HCT116 (cell line): ENCODE results near the gene KCNQ1OT1. TPM values are rescaled to one million over a fixed set of nuclear protein-coding genes. Genes with fewer than 3 reads are reported as not detected.

Experiments
- ATAC-seq: fragments of 200-7000 bp; cut with Tn5 transposase; 2 replicates; pipeline ENCODE4 v1.9.1; 2020; ENCODE audit warnings: mild to moderate bottlenecking, moderate library complexity
- BruUV-seq: library from RNA; stranded (reverse); fragments of 400-500 nt; replicated peaks from 2 replicates; lab custom pipeline; 2021; lab: Mats Ljungman, UMichigan
- CTCF ChIA-PET: fragments of 300-600 bp; sonication (Branson Sonifier 250); formaldehyde crosslinking; loops from one replicate; lab custom pipeline; 2021; ENCODE audit warnings: antibody characterized with exemption; lab: Charles Lee
- POLR2A ChIA-PET: fragments of 300-600, 350-600 bp; sonication (Branson Sonifier 250); formaldehyde crosslinking; loops from one replicate; lab custom pipeline; 2021; ENCODE audit warnings: antibody characterized with exemption; lab: Charles Lee
- RAD21 ChIA-PET, 2 experiments: fragments of 300-600 bp; sonication (Branson Sonifier 250); formaldehyde crosslinking; loops; one replicate each; lab custom pipeline; 2023; ENCODE audit warnings: low total read pairs in 2 of 2; ENCODE audit not compliant: uncharacterized antibody in 2 of 2, unreplicated experiment in 2 of 2, low non-redundant PET in 1 of 2; lab: Charles Lee
- DNase-seq: peaks from one replicate; pipeline ENCODE4 v3.0.0-alpha.2; 2010; ENCODE audit warnings: low read depth, low spot score
- H2AFZ ChIP-seq: fragments of 200-600 bp; shearing (Covaris generic), sonication (generic); 2 replicates; pipeline ENCODE4 v1.6.1; 2017; ENCODE audit warnings: low read depth, mixed run types, mixed read lengths, antibody characterized with exemption, low read length; ENCODE audit not compliant: poor library complexity, severe bottlenecking
- H3K27ac ChIP-seq: 2 replicates; pipeline ENCODE4 v1.5.1; 2012; ENCODE audit warnings: low read depth, low read length
- H3K27me3 ChIP-seq: fragments of 200-600 bp; sonication (generic); 2 replicates; pipeline ENCODE4 v1.6.1; 2016; ENCODE audit warnings: mixed run types, low read length, mixed read lengths; ENCODE audit not compliant: insufficient read depth
- H3K36me3 ChIP-seq, 2 experiments: fragments of 200-500 bp in 1 of 2; fragments of 200-600 bp in 1 of 2; sonication (Bioruptor generic) in 1 of 2; sonication (generic) in 1 of 2; 2 replicates each; pipeline versions ENCODE4 v1.5.1 to v1.6.1; 2014 to 2016; ENCODE audit warnings: low read length in 2 of 2, inconsistent platforms in 1 of 2, mixed read lengths in 1 of 2, mixed run types in 1 of 2; ENCODE audit not compliant: insufficient read depth in 2 of 2, control insufficient read depth in 1 of 2
- H3K4me1 ChIP-seq, 2 experiments: fragments of 200-600 bp in 1 of 2; sonication (generic) in 1 of 2; 2 replicates each; pipeline versions ENCODE4 v1.5.1 to v1.6.1; 2012 to 2017; ENCODE audit warnings: low read length in 2 of 2, inconsistent platforms in 1 of 2, mild to moderate bottlenecking in 1 of 2, mixed read lengths in 1 of 2, mixed run types in 1 of 2, moderate library complexity in 1 of 2; ENCODE audit not compliant: insufficient read depth in 2 of 2, control insufficient read depth in 1 of 2
- H3K4me2 ChIP-seq: fragments of 200-600 bp; sonication (generic); 2 replicates; pipeline ENCODE4 v1.6.1; 2017; ENCODE audit warnings: mixed run types, low read length, mixed read lengths
- H3K4me3 ChIP-seq, 2 experiments: fragments of 200-600 bp in 1 of 2; sonication (generic) in 1 of 2; replicated peaks in 1 of 2; 2 replicates each; pipeline ENCODE4 v1.5.1; 2011 to 2016; ENCODE audit warnings: low read length in 2 of 2, control low read depth in 1 of 2, low read depth in 1 of 2, mild to moderate bottlenecking in 1 of 2, mixed read lengths in 1 of 2, mixed run types in 1 of 2
- H3K79me2 ChIP-seq: fragments of 200-600 bp; sonication (generic); 2 replicates; pipeline ENCODE4 v1.6.1; 2017; ENCODE audit warnings: mild to moderate bottlenecking, mixed run types, low read length, moderate library complexity, mixed read lengths; ENCODE audit not compliant: insufficient read depth
- H3K9ac ChIP-seq: fragments of 200-600 bp; sonication (generic); 2 replicates; pipeline ENCODE4 v1.6.1; 2016; ENCODE audit warnings: low read length, mixed read lengths
- H3K9me2 ChIP-seq: fragments of 200-600 bp; sonication (generic), shearing (Covaris generic); 2 replicates; pipeline ENCODE4 v1.6.1; 2017; ENCODE audit warnings: mixed run types, mild to moderate bottlenecking, moderate library complexity; ENCODE audit not compliant: insufficient read depth
- H3K9me3 ChIP-seq, 2 experiments: fragments of 200-500 bp in 1 of 2; fragments of 200-600 bp in 1 of 2; sonication (Bioruptor generic) in 1 of 2; sonication (generic) in 1 of 2; 2 replicates each; pipeline ENCODE4 v1.6.1; 2014 to 2017; ENCODE audit warnings: low read length in 2 of 2, mixed read lengths in 2 of 2, inconsistent platforms in 1 of 2, low read depth in 1 of 2, mild to moderate bottlenecking in 1 of 2, mixed run types in 1 of 2, moderate library complexity in 1 of 2; ENCODE audit not compliant: control insufficient read depth in 1 of 2, insufficient read depth in 1 of 2
- H4K20me1 ChIP-seq: fragments of 200-600 bp; sonication (generic), shearing (Covaris generic); 2 replicates; pipeline ENCODE4 v1.6.1; 2017; ENCODE audit warnings: mixed run types, mild to moderate bottlenecking, moderate library complexity; ENCODE audit not compliant: insufficient read depth
- CTCF ChIP-seq, 3 experiments: fragments of 200-600 bp in 1 of 3; sonication (generic) in 1 of 3; IDR thresholded peaks in 2 of 3; conservative IDR thresholded peaks in 1 of 3; 2 replicates each; pipeline ENCODE4 v1.5.1; 2012 to 2017; ENCODE audit warnings: low read depth in 2 of 3, low read length in 2 of 3, antibody characterized with exemption in 1 of 3, borderline replicate concordance in 1 of 3, control low read depth in 1 of 3, mild to moderate bottlenecking in 1 of 3, mixed read lengths in 1 of 3, mixed run types in 1 of 3, moderate library complexity in 1 of 3; ENCODE audit not compliant: insufficient read depth in 1 of 3
- EGR1 ChIP-seq: IDR thresholded peaks from 2 replicates; pipeline ENCODE4 v1.6.1; 2012; ENCODE audit warnings: low read depth
- EZH2 ChIP-seq: fragments of 200-600 bp; sonication (generic); IDR thresholded peaks from 2 replicates; pipeline ENCODE4 v1.6.1; 2017; ENCODE audit warnings: antibody characterized with exemption, mixed run types
- EZH2phosphoT487 ChIP-seq: fragments of 200-600 bp; IDR thresholded peaks from 2 replicates; pipeline ENCODE4 v1.6.1; 2018; ENCODE audit warnings: antibody characterized with exemption, borderline replicate concordance
- FOSL1 ChIP-seq: IDR thresholded peaks from 2 replicates; pipeline ENCODE4 v1.6.1; 2012; ENCODE audit warnings: low read depth
- JUND ChIP-seq: IDR thresholded peaks from 2 replicates; pipeline ENCODE4 v1.6.1; 2012
- MAX ChIP-seq: IDR thresholded peaks from 2 replicates; pipeline ENCODE4 v1.6.1; 2012
- POLR2A ChIP-seq: IDR thresholded peaks from 2 replicates; pipeline ENCODE4 v1.7.0; 2011; ENCODE audit warnings: borderline replicate concordance; ENCODE audit not compliant: insufficient read depth, insufficient read length; ENCODE audit errors: extremely low read depth
- POLR2AphosphoS5 ChIP-seq: IDR thresholded peaks from 2 replicates; pipeline ENCODE4 v1.6.1; 2011; ENCODE audit warnings: mild to moderate bottlenecking, low read depth, low read length, moderate library complexity
- RAD21 ChIP-seq: IDR thresholded peaks from 2 replicates; pipeline ENCODE4 v1.6.1; 2012; ENCODE audit warnings: low read depth, mild to moderate bottlenecking
- SIN3A ChIP-seq: IDR thresholded peaks from 2 replicates; pipeline ENCODE4 v1.6.1; 2012; ENCODE audit warnings: low read depth
- SP1 ChIP-seq: IDR thresholded peaks from 2 replicates; pipeline ENCODE4 v1.6.1; 2012; ENCODE audit warnings: low read depth
- SRF ChIP-seq: IDR thresholded peaks from 2 replicates; pipeline ENCODE4 v1.6.1; 2012; ENCODE audit warnings: low read depth
- YY1 ChIP-seq: IDR thresholded peaks from 2 replicates; pipeline ENCODE4 v1.6.1; 2011; ENCODE audit warnings: low read length, low read depth, moderate library complexity, mild to moderate bottlenecking; ENCODE audit not compliant: insufficient replicate concordance; ENCODE audit errors: extremely low read depth
- ZBTB33 ChIP-seq: IDR thresholded peaks from 2 replicates; pipeline ENCODE4 v1.6.1; 2011; ENCODE audit warnings: mild to moderate bottlenecking, low read length, moderate library complexity; ENCODE audit not compliant: insufficient replicate concordance; ENCODE audit errors: extremely low read depth
- ZFX ChIP-seq: fragments of 450-650 bp; IDR thresholded peaks from 2 replicates; pipeline ENCODE4 v1.6.1; 2017
- ZNF274 ChIP-seq: fragments of 200-500 bp; sonication (Bioruptor generic); IDR thresholded peaks from 2 replicates; pipeline ENCODE4 v1.6.1; 2014; ENCODE audit warnings: mild to moderate bottlenecking, low read depth, low read length, inconsistent platforms
- intact Hi-C: fragments of 100-400 bp; cut with micrococcal nuclease; formaldehyde crosslinking; loops from 2 replicates; pipeline ENCODE4 v1.10.0; 2022
- total RNA-seq: library from RNA; stranded (reverse); gene quantifications from one replicate; pipeline ENCODE4 v1.2.1, GENCODE V29; 2021; ENCODE audit not compliant: unreplicated experiment
- TF ChIP-seq, protein P1 (sequence below): IDR thresholded peaks from 2 replicates; pipeline ENCODE4 v1.6.1; 2012

KCNQ1OT1 gene
- total RNA-seq, 1 experiment from 2014 or later = 1.1 TPM

DNA sequence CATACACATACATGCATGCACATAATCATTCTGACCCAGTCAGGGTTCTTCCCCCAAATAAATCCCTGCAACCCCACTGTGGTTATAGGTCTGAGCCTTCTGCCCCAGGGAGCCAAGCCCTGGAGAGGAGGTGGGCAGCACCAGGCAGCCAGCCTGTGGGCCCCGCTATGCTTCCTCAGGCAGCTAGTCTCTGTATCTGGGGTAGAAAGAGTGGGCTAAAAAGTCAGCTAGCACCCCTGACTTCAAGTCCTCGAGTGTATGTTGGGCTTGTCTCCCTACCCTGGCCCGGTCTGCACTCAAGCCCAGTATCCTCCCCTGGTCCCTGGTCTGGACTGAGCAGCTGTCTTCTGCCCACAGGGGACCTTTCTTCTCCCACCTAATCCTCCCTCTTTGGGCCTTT, 28.0 kb downstream of the KCNQ1OT1 start:
- no peak overlapping the region for H3K4me2 ChIP-seq
- ATAC-seq (no peak), DNase-seq (no peak)
- H3K9me2 ChIP-seq = no peaks in the 10 kb centered on the region
- TF ChIP-seq ZBTB33 = no peak
- TF ChIP-seq SP1 = no peak
- no peak for TF ChIP-seq FOSL1
- no peak for TF ChIP-seq EZH2
- no peak for TF ChIP-seq EGR1
- TF ChIP-seq JUND = no peak
- no peak for TF ChIP-seq RAD21
- no peak for TF ChIP-seq YY1
- TF ChIP-seq ZNF274 = no peak
- no peak for TF ChIP-seq POLR2AphosphoS5
- TF ChIP-seq ZFX = no peak
- TF ChIP-seq CTCF (IDR thresholded peaks at IDR 0.05 in 2 of 3, conservative IDR thresholded peaks at IDR 0.05 in 1 of 3; ENCODE audit: borderline replicate concordance in 1 of 3, insufficient read depth in 1 of 3, low read depth in 2 of 3, low read length in 2 of 3) = no peak
- TF ChIP-seq, protein P1, sequence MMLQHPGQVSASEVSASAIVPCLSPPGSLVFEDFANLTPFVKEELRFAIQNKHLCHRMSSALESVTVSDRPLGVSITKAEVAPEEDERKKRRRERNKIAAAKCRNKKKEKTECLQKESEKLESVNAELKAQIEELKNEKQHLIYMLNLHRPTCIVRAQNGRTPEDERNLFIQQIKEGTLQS = no peak
- no peak for TF ChIP-seq EZH2phosphoT487
- no peak for TF ChIP-seq MAX
- no peak for TF ChIP-seq SIN3A
- TF ChIP-seq SRF = no peak
- no peak for TF ChIP-seq POLR2A
- H3K79me2 ChIP-seq = peaks cover 9% of the 10 kb centered on the region; the same call in 1 of the 2 replicates
- H3K36me3 ChIP-seq = no peaks in the 10 kb centered on the region
- H3K4me3 ChIP-seq = no peak overlapping the region
- ChIA-PET RAD21 (no interaction called here), POLR2A (no interaction called here), CTCF (no interaction called here)
- no peak overlapping the region for H2AFZ ChIP-seq
- H4K20me1 ChIP-seq = no peaks in the 10 kb centered on the region
- no peak overlapping the region for H3K9ac ChIP-seq
- intact Hi-C loops = no loop called here
- no peak overlapping the region for H3K27ac ChIP-seq
- no TSS peak for BruUV-seq
- H3K27me3 ChIP-seq = no peaks in the 10 kb centered on the region
- H3K4me1 ChIP-seq = no peaks in the 10 kb centered on the region
- H3K9me3 ChIP-seq = no peaks in the 10 kb centered on the region
